C4-2B (cell line): ENCODE data around the gene ZFAND3.
"Not testable (repeated sequence)": the region's sequence is repeated elsewhere in the genome, so short reads cannot be mapped to it uniquely, and the experiment has no call there.

Source experiments
- CTCF ChIP-seq: fragments of 450-650 bp; conservative IDR thresholded peaks from 2 replicates; pipeline ENCODE4 v1.5.1; 2017; ENCODE audit warnings: mild to moderate bottlenecking
- ZFX ChIP-seq: fragments of 450-650 bp; IDR thresholded peaks from 2 replicates; pipeline ENCODE4 v1.6.1; 2017

- TF ChIP-seq CTCF, ZFX: not testable (repeated sequence)
These were observed 173.7 kb downstream of the ZFAND3 start for GRCh38 chr6:37993194-37993593.
